Muscle layer of colon (tissue), 2 donors: ENCODE data around the gene BICC1.

Experiments used
- H3K27ac ChIP-seq: one replicate; pipeline ENCODE4 v1.7.0; 2013; ENCODE audit warnings: low read depth, mild to moderate bottlenecking, low read length, moderate library complexity
- H3K27me3 ChIP-seq, 2 donors: one replicate each; pipeline ENCODE4 v1.7.0; 2013; ENCODE audit warnings: low read length in 2 of 2, mild to moderate bottlenecking in 2 of 2; ENCODE audit not compliant: insufficient read depth in 2 of 2, control insufficient read depth in 1 of 2
- H3K36me3 ChIP-seq: one replicate; pipeline ENCODE4 v1.7.0; 2013; ENCODE audit warnings: mild to moderate bottlenecking, low read length; ENCODE audit not compliant: insufficient read depth
- H3K4me1 ChIP-seq: one replicate; pipeline ENCODE4 v1.7.0; 2013; ENCODE audit warnings: mild to moderate bottlenecking, low read length; ENCODE audit not compliant: insufficient read depth
- H3K4me3 ChIP-seq, 2 donors: one replicate each; pipeline ENCODE4 v1.7.0; 2013; ENCODE audit warnings: low read length in 2 of 2, low read depth in 1 of 2, mild to moderate bottlenecking in 1 of 2, moderate library complexity in 1 of 2
- H3K9ac ChIP-seq: one replicate; pipeline ENCODE4 v1.7.0; 2013; ENCODE audit warnings: low read length
- H3K9me3 ChIP-seq: one replicate; pipeline ENCODE4 v1.7.0; 2013; ENCODE audit warnings: mild to moderate bottlenecking, low read length
- donor health status: abdominal sarcoma.
- donor health status: Adenocarcinoma of cecum.

Gene BICC1

GRCh38 chr10:58517081-58517480, 4.4 kb downstream of the BICC1 start:
- Histone ChIP-seq H3K9ac (no peak overlapping the region), H3K4me1 (no peaks in the 10 kb centered on the region), H3K9me3 (no peaks in the 10 kb centered on the region), H3K4me3 (no peak overlapping the region), H3K27me3 (no peaks in the 10 kb centered on the region), H3K27ac (no peak overlapping the region), H3K36me3 (no peaks in the 10 kb centered on the region)

- Histone ChIP-seq H3K4me3 (no peak overlapping the region), H3K27me3 (no peaks in the 10 kb centered on the region), H3K36me3 (no peaks in the 10 kb centered on the region), H3K9me3 (no peaks in the 10 kb centered on the region), H3K27ac (no peak overlapping the region), H3K9ac (no peak overlapping the region), H3K4me1 (no peaks in the 10 kb centered on the region)
These were observed 5.1 kb downstream of the BICC1 start for GRCh38 chr10:58517491-58518355.

GRCh38 chr10:58518775-58519174, 6.1 kb downstream of the BICC1 start:
- no peaks in the 10 kb centered on the region for H3K36me3 ChIP-seq
- no peaks in the 10 kb centered on the region for H3K27me3 ChIP-seq
- H3K27ac ChIP-seq = no peak overlapping the region
- H3K9me3 ChIP-seq = no peaks in the 10 kb centered on the region
- no peaks in the 10 kb centered on the region for H3K4me1 ChIP-seq
- H3K4me3 ChIP-seq = no peak overlapping the region
- no peak overlapping the region for H3K9ac ChIP-seq

GRCh38 chr10:58529077-58529728, 16.5 kb downstream of the BICC1 start:
- no peaks in the 10 kb centered on the region for H3K9me3 ChIP-seq
- H3K36me3 ChIP-seq = no peaks in the 10 kb centered on the region
- no peak overlapping the region for H3K27ac ChIP-seq

GRCh38 chr10:58531084-58531695, 18.5 kb downstream of the BICC1 start:
- no peaks in the 10 kb centered on the region for H3K9me3 ChIP-seq
- H3K27me3 ChIP-seq = no peaks in the 10 kb centered on the region
- H3K4me1 ChIP-seq = no peaks in the 10 kb centered on the region
- no peak overlapping the region for H3K9ac ChIP-seq
- H3K36me3 ChIP-seq = no peaks in the 10 kb centered on the region
- no peak overlapping the region for H3K27ac ChIP-seq
- no peak overlapping the region for H3K4me3 ChIP-seq

More at GRCh38 chr10:58529077-58529728, 16.5 kb downstream of the BICC1 start:
- Histone ChIP-seq H3K4me3 (no peak overlapping the region), H3K9ac (no peak overlapping the region), H3K27me3 (no peaks in the 10 kb centered on the region), H3K4me1 (no peaks in the 10 kb centered on the region)

- no peaks in the 10 kb centered on the region for H3K27me3 ChIP-seq
- no peak overlapping the region for H3K27ac ChIP-seq
- H3K4me3 ChIP-seq = no peak overlapping the region
- no peaks in the 10 kb centered on the region for H3K4me1 ChIP-seq
- H3K9ac ChIP-seq = no peak overlapping the region
- no peaks in the 10 kb centered on the region for H3K36me3 ChIP-seq
- H3K9me3 ChIP-seq = no peaks in the 10 kb centered on the region
These were observed 22.6 kb downstream of the BICC1 start for GRCh38 chr10:58535311-58535710.

GRCh38 chr10:58543141-58543540, 30.5 kb downstream of the BICC1 start:
- H3K36me3 ChIP-seq = no peaks in the 10 kb centered on the region
- no peaks in the 10 kb centered on the region for H3K27me3 ChIP-seq
- H3K9me3 ChIP-seq = no peaks in the 10 kb centered on the region

GRCh38 chr10:58544135-58544534, 31.5 kb downstream of the BICC1 start:
- Histone ChIP-seq H3K4me3 (no peak overlapping the region), H3K9me3 (no peaks in the 10 kb centered on the region), H3K4me1 (peaks cover 3% of the 10 kb centered on the region), H3K9ac (no peak overlapping the region), H3K27ac (no peak overlapping the region), H3K27me3 (no peaks in the 10 kb centered on the region), H3K36me3 (no peaks in the 10 kb centered on the region)

More at GRCh38 chr10:58543141-58543540, 30.5 kb downstream of the BICC1 start:
- no peak overlapping the region for H3K27ac ChIP-seq
- H3K4me3 ChIP-seq = no peak overlapping the region
- H3K9ac ChIP-seq = no peak overlapping the region
- peaks cover 3% of the 10 kb centered on the region for H3K4me1 ChIP-seq

- H3K27me3 ChIP-seq = no peaks in the 10 kb centered on the region
- H3K9ac ChIP-seq = no peak overlapping the region
- no peaks in the 10 kb centered on the region for H3K36me3 ChIP-seq
- no peak overlapping the region for H3K27ac ChIP-seq
- peaks cover 3% of the 10 kb centered on the region for H3K4me1 ChIP-seq
- no peaks in the 10 kb centered on the region for H3K9me3 ChIP-seq
- no peak overlapping the region for H3K4me3 ChIP-seq
These were observed 32.8 kb downstream of the BICC1 start for GRCh38 chr10:58545427-58545826.

- no peak overlapping the region for H3K4me3 ChIP-seq
- H3K9me3 ChIP-seq = no peaks in the 10 kb centered on the region
- H3K4me1 ChIP-seq = peaks cover 3% of the 10 kb centered on the region
- H3K27ac ChIP-seq = no peak overlapping the region
- H3K27me3 ChIP-seq = no peaks in the 10 kb centered on the region
- no peak overlapping the region for H3K9ac ChIP-seq
- H3K36me3 ChIP-seq = no peaks in the 10 kb centered on the region
These were observed 33.5 kb downstream of the BICC1 start for GRCh38 chr10:58546137-58546536.

GRCh38 chr10:58546722-58547445, 34.2 kb downstream of the BICC1 start:
- no peak overlapping the region for H3K27ac ChIP-seq
- no peaks in the 10 kb centered on the region for H3K27me3 ChIP-seq
- no peak overlapping the region for H3K9ac ChIP-seq
- H3K4me3 ChIP-seq = no peak overlapping the region
- H3K36me3 ChIP-seq = no peaks in the 10 kb centered on the region
- H3K4me1 ChIP-seq = peaks cover 3% of the 10 kb centered on the region
- no peaks in the 10 kb centered on the region for H3K9me3 ChIP-seq
